ENCODE measurements around the gene GFOD2.

The GFOD2 gene

DNA sequence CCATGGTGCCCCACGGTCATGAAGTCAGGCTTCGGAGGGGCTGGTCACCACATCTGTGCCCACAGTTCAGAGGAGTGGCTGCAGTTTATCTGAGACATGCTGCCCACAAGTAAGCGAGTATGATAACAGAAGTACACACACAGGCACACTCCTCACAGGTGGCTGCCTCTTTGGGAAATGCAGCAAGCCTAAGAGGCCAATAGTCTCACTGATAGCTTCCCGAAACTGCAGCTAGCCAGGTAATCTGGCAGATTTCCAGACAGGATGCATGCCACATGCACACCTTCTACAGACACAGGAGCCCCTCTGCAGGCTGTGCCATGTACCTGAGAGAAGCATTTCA, 12.6 kb upstream of the GFOD2 start:
- DNase-seq (ENCODE audit: low read depth, low spot score): no peak

DNA sequence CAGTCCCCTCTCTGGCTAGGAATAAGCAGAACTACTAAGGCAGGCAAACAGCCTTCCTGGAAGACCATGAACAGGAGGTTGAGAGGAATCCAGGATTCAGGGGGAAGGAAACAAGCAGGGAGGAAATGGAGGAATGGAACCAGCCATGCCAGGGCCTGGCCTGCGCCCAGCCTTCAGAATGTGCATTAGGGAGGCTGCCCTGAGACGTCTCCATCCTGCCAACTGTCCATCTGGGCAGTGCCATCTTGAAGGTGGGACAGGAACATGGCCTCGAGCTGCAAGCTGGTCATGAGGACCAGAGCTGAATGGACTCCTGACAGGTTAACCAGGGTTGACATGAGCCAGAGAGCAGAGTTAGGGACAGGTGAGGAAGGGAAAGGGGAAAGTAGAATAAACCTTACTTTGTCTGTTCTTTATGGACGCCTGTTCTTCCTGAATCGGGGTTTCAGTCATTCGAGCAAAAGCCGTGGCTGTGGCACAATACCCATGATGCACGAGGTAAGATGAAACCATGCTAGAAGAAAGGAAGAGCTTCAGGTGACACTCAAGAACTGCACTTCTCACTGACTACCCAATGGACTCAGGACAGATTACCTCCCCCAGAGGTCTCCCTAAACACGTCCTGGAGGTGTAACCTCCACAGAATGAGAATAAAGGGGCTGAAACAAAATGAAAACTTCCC, 12.1 kb upstream of the GFOD2 start:
- DNase-seq (ENCODE audit: low read depth, low spot score): no peak

DNA sequence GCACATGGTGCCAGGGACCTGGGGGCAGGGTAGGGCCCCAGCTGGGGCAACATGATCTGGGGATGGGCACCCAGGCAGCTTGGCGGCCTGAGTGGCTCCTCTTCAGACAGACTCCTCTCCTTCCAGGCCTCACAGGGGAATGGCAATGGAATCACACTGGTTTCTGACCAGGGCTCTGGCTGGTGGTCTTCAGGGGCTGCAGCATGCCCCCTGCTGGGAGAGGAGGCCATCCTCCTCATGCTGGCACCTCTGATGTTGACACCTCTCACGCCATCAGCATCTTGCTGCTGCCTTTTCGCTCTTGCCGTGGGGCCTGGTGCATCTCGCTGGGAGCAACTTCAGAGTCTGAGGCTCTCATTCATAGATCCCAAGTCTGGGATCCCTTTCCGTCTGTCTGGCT, 11.2 kb upstream of the GFOD2 start:
- no peak for DNase-seq (ENCODE audit: low read depth, low spot score)

DNA sequence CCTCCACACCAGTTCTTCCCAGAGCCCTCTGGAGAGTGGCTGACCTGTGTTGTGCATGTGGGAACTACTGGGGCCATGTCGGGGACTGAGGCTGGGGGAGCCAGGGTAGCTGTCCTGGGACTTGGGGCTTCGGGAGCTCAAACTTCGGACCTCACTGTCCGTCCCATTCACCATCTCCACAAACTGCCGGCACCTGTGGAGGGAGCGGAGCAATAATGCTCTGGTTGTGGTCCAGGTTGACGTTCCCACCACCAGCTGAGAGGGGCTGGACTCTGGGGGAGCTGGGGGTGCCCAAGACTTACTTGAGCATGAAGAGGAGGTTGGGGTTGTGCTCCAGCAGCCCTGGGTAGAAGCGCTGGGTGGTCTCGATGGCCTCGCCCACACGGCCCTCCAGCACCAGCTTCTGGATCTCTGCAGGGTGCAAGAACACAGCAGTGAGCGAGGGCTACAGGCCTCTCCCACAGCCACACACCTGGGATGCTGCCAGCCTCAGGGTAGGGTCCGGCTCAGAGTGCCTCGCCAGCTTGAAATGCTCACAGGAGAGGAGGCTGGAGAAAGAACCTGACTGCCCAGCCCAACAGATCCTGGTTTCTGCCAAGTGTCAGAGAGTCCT, 10.6 kb upstream of the GFOD2 start:
- DNase-seq (ENCODE audit: low read depth, low spot score): no peak

DNA sequence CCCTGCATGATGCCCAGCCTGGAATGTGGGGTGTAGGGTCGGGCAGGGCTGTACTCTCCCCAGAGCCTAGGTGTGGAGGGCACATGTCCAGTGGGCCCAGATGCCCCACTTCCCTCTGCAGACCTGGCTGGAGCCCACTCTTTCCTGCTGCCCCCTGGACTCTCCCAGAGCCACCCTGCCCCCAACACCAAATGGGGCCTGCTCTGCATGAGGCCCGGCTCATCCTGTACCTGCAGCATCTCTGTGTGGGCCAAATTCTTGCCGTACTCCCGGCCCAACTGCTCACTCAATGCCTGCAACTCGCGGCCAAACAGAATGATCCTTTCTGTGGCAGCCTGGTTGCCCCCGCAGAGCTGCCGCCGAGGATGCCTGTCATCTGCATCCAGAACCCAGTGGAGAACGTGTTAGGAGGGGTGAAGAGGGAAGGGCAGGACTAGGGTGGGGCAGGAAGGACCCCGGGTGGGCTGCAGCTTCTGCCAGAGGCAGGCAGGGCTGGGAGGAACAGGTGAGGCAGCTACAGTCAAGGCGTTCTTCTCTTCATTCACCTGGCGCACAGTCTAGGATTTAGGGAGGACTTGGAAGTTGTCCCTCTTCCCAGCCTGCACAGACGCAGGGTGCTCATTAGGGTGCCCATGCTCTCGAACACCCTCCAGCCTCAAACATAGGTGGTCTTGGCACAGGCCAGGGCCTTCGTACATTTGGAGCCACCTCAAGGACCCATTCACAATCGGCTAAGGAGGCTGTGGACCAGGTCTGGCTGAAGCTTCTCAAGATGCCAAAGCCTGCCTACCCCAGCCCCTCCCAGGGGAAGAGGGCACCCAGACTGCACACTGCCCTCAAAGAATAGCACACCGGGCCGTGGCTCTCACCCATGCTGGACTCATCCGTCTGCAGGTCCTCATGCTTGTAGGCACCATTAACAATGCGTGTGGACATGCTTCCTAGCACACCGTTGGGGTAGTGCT, 8.7 kb upstream of the GFOD2 start:
- no peak for DNase-seq (ENCODE audit: low read depth, low spot score)

DNA sequence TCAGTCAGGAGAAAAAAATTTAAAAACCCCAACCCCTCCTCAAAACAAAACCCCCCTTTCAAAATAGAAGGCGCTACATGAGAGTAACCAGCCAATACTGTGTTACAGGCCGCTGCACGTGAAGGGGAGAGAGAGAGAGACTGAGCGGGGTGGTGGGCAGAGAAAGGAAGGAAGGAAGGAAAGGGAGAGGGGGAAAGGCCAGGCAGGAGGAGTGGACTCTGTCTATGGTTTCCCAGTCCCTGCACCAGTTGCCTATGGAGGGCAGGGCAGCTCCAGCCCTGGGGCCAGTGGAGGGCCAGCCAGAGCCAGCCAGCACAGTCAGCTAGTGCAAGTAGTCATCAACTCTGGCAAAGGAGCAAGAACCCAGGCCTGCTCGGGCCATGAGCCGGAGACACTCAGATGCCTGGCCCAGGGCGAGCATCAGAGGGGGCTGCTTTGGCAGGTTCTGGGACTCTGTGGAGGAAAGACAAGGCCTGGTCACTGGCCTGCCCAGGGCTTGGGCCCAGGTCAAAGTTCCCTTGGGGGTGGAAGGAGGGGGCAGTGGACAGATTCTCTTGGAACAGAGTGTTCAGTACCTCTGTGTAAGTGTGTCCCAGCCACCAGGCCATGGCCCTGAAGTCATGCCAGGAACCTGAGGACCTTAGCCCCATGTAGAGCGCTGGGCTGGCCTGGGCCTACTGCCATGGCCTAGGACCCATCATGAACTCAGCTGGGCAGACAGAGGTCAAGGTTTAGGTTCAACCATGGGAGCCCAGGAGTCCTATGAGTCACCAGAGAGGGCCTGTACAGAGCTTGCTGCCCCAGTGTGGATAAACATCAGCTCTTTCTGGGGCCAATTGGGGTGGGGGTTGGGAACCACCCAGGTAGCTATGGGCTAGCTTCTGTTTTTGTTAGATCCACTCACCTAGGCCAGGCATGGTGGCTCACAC, 7.3 kb upstream of the GFOD2 start:
- DNase-seq (ENCODE audit: low read depth, low spot score): no peak

DNA sequence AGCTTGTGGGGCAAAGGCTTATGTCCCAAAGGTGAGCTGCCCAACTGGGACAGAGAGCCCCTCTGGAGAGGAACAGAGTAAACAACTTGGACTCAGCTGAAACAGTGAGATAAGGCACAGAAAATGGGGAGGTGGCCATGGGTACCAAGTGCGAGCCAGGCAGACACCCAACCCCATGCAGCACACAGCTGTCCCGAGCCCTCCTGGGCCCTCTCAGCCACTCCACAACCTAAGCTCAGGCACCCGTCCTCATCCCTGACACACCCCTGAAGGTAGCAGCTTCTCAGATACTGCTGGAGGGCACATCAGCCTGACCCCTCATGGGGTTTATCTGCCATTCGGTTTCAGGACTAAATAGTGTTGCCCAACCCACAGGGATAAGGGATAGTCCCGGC, 4.8 kb upstream of the GFOD2 start:
- no peak for DNase-seq (ENCODE audit: low read depth, low spot score)

DNA sequence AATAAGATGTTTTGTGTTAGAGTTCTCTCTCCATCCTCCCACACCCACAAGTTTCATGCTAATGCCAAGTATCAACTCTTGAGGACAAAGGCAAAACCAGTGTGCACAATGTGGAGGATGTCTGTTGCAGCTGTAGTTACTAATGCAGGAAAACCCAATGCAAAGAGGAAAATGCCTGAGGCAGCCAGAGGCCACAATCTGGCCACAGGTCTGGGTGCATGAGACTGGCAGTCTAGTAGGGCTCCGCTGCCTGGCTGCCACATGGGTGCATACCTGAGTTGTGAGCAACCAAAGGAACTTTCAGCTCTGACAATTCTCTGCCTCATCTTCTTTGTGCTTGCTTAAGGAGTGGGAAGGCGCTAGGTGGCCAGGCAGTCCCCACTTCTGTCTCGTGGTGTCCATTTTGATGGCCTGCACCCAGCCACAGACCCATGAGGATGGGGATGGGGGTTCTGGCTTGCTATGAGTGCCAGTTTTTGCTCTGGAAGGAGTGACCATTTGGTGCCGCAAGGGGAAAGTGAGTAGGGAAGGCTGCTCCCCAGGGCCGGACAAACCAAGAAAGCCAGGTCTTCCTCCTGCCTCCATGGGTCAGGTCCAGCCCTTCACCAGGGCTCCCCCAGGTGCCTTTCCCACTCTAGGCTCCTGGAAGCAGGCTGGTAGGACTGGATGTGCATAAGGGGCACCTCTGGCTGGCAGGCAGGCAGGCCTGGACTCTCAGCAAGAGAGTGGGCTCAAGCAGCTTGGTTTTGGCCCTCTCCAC, 4.2 kb upstream of the GFOD2 start:
- no peak for DNase-seq (ENCODE audit: low read depth, low spot score)

DNA sequence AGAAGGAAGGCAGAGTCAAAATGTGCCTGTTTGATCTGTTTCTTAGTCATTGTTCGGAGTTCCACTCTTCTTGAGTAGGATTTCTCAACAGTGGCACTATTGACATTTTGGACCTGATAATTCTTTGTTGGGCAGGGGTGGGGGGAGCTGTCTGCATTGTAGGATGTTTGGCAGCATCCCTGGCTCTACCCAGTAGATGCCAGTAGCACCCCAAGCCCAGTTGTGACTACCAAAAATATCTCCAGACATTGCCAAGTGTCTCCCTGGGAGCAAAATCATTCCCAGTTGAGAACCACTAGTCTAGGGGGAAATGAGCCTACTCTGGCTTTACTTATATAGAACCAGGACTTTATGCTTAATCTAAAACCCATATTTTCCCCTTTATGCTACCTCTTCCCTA, 1.1 kb upstream of the GFOD2 start:
- no peak for DNase-seq (ENCODE audit: low read depth, low spot score)

DNA sequence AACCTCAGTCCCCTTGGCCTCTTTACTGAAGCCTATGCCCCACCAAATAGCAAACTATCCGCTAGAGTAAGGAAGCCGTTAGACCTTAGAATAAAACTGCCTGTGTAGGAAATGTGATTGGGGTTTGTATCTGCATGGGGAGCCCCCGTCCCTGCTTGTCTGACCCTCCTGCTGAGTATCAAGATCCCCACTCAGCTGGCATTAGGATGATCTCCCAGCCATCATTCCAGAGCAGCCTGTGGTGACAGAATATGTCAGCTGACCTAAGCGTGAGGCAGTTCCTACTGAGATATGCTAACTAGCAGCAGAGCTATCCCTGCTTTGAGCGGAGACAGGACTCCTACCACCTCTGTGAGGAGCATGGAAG, 645 bp upstream of the GFOD2 start:
- no peak for DNase-seq (ENCODE audit: low read depth, low spot score)

DNA sequence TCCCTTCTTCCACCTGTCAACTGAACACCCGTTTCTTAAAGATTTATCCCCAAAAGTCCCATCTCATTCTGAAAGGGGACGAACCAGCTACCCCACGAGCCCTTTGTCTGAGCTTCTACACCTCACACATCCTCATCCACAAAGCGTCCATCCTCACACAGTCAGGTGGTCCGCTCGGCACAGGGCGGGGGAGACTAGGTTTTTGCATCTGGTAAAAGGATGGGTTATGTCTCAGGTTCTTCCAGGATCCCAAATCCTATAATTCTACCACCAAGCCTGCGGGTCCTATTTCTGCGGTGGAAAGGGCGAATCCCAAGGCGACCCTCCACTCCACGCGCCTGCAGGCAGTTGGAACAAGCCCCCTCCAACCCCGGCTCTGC, 458 bp downstream of the GFOD2 start:
- DNase-seq (ENCODE audit: low read depth, low spot score): no peak

DNA sequence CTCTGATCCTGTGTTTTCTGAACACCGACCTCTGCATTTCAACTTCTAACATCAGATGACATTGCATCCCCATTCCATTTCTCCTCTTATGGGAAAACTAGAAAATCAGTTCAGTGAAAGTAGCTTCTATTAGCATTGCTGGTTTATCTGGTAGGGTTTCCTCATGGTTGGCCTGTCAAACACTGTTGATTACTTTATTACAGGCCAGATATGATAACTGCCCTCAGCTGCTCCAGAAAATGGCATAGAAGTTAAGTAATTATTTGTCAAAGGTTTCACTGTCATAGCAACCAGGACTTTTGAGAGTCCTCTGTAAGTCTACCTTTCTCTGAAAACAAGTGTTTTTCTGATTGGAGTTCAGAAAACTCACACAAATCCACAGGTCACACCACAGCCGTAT, 3.0 kb downstream of the GFOD2 start:
- DNase-seq (ENCODE audit: low read depth, low spot score): no peak

DNA sequence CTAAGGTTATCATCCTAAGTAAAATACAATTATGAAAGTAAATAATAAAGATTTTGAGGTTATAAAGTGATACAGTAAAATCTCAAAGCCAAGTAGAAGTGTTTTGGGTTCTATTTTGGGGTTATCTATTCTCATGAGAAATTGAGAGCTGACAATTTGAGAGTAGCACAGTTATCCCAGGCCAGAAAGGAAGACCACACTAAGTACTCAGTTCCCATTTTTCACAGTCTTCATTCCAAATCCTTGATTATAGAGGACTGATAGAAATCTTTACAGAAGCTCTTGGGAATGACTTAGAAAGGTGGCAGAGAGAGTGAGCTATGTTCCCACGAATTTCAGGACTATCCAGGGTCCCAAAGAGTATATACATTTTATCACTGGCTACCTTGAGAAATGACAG, 4.6 kb downstream of the GFOD2 start:
- DNase-seq (ENCODE audit: low read depth, low spot score): no peak

DNA sequence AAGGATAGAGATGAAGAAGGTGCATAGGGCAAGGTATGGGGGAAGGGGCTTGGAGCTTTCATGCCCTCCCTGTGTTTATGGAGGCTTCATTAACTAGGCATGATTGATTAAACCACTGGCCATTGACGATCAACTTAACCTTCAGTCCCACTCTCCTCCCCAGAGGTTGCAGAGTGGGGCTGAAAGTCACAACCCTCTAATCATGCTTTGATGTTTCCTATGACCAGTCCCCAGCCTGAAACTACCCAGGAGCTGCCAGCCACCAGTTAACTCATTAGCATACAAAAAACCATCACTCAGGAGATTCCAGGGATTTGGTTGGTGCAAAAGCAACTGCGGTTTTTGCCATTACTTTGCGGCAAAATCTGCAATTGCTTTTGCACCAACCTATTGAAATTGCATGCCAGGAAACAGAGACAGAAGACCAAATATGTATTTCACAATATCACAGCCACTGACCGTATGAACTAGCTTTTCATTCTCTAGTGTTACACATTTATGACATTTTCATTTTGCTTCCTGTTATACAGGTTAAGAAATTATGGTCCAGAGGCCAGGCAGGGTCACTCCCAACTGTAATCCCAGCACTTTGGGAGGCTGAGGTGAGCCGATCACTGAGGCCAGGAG, 5.4 kb downstream of the GFOD2 start:
- DNase-seq (ENCODE audit: low read depth, low spot score): no peak

DNA sequence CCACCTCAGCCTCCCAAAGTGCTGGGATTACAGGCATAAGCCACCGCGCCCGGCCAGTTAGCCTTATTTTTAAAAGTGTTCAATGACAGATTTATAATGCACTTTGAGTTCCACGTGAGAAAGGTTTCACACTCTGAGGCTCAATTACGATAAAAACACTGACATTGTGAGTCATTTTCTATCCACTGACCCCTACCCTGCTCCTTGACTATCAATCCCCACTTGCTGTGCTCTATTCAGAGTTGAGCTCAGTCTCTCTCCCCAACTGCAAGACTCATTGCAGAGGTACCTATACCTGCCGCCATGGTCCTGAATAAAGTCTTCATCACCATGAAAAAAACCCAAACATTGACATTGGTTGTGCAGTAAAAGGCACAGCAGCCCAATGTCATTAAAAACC, 8.5 kb downstream of the GFOD2 start:
- DNase-seq (ENCODE audit: low read depth, low spot score): no peak

DNA sequence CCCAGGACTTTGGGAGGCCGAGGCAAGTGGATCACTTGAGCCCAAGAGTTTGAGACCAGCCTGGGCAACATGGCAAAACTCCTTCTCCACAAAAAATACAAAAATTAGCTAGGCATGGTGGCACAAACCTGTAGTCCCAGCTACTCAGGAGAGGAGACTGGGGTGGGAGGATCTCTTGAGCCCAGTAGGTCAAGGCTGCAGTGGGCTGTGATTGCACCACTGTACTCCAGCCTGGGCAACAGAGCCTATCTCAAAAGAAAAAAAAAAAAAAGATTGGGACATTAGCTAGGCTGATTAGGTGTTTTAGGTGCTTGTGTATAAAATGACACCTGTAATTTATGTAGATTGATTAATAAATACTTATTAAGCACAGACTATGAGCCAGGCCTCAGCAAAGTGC, 10.1 kb downstream of the GFOD2 start:
- DNase-seq (ENCODE audit: low read depth, low spot score): no peak

DNA sequence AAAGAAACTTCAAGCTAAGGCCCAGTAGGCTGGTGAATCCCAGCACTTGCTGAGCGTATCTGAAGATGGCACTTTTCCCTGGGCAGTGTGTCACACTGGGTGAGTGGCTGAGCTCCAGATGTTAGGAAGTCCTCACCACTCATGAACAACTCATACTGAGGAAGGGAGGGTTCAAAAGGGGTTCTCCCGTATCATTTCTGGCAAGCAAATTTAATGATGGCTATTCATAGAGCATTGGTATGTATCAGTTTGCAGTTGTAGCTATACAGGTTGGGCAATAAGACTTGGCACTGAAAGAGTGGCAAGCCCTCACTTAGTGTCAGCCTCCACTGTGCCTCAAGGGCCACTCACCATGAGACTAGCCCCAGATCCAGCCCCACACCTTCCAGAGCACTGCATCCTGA, 10.7 kb downstream of the GFOD2 start:
- no peak for DNase-seq (ENCODE audit: low read depth, low spot score)

DNA sequence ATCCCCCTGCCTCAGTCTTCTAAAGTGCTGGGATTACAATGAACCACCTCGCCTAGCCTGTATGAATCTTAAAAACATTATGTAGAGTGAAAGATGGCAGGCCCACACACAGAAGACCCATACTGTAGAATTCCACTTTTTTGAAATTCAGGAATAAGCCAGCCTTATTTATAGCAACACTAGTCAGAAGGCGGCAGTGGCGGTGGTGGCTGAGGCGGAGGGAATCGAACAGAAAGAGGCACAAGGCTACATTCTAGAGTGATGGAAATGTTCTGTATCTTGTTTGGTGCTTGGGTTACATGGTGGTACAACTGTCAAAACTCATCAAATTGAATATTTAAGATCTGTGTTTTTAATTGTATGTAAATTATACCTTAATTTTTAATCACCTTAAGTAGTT, 11.3 kb downstream of the GFOD2 start:
- no peak for DNase-seq (ENCODE audit: low read depth, low spot score)

DNA sequence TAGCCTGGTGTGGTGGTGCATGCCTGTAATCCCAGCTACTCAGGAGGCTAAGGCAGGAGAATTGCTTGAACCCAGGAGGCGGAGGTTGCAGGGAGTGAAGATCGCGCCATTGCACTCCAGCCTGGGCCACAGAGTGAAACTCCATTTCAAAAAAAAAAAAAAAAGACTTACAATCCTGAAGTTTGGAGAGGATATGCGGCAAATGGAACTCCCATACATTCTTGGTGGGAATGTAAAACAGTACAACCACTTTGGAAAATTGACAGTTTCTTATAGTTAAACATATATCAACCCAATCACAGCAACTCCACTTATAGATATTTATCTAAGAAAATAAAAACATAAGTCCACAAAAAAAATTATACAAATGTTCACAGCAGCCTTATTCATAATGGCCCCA, 11.9 kb downstream of the GFOD2 start:
- DNase-seq (ENCODE audit: low read depth, low spot score): no peak

DNA sequence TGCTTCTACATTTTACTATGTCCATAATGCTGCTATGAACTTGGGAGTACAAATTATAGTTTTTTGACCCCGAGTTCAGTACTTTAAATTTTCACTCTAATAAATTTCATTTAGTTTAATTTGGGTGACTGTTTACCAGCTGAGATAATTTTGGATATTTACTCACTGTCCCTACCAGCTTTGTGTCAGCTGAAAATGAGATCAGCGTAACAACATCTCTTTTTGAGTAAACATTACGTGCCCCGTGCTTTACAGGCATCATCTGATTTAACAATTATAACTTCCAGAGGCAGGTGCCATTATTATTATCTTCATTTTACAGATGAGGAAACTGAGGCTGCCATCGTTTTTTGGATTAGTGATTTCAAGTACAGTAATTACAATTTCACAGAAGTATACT, 15.0 kb downstream of the GFOD2 start:
- DNase-seq (ENCODE audit: low read depth, low spot score): no peak

DNA sequence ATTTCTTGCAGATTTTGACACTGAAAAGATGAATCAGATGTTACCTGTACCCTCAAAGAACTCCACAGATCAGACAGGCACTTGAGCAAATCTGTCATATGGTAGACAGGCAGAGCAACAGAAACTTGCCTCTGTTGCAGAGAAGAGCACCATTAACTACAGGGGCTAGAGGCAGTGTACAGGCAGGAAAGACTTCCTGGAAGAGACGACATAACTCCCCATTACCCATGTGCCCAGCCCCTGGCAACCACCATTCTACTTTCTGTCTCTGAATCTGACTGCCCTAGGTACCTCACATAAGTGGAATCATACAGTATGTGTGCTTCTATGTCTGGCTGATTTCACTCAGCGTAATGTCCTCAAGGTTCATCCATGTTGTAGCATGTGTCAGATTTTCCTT, 15.5 kb downstream of the GFOD2 start:
- DNase-seq (ENCODE audit: low read depth, low spot score): no peak
